GM21528 (cell line): ENCODE results near the gene EVL.

Source experiments
- ATAC-seq: cut with Tn5 transposase; IDR thresholded peaks from one replicate; pipeline ENCODE4 v1.9.1; 2021; ENCODE audit warnings: mild to moderate bottlenecking, moderate library complexity; ENCODE audit not compliant: unreplicated experiment, low FRiP score

The EVL gene

DNA sequence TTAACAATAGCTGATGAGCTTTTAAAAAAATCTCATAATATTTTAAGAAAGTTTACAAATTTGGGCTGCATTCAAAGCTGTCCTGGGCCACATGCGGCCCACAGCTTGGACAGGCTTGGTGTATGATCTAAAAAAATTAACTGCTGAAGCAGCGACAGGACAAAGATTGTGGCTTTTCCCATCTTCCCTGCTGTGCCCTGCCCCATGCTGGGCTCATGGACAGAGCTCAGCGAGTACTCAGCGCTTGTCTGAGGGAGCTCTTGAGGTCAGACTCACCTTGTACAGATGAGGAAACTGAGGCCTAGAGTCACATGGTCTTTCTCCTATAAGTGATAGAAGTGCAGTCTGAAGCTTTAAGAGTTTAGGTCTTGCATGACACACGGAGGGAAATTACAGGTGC, 15.0 kb downstream of the EVL start:
- no peak for ATAC-seq

DNA sequence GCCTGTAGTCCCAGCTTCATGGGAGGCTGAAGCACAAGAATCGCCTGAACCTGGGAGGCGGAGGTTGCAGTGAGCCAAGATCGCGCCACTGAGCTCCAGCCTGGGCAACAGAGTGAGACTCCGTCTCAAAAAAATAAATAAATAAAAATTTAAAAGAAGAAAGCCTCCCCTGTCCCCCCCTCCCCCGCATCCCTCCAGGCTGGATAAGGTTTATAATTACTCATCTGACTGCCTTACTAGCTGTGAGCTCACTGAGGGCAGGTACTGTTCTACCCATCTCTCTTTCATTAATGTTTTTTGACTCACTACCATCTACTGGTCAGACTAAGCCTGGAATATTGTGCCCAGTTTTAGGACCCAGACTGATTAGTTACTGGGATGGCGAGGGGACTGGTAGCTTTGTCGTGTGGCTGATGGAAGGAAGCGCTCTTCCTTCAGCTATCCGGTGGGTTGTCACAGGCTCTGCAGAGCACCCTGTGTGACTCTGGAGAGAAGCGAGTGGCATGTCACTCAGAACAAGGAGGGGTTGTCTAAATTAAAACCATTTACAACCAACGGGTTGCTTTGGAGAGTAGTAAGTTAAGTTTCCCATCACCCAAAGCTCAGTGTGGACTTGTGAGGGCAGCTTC, 16.9 kb downstream of the EVL start:
- no peak for ATAC-seq

DNA sequence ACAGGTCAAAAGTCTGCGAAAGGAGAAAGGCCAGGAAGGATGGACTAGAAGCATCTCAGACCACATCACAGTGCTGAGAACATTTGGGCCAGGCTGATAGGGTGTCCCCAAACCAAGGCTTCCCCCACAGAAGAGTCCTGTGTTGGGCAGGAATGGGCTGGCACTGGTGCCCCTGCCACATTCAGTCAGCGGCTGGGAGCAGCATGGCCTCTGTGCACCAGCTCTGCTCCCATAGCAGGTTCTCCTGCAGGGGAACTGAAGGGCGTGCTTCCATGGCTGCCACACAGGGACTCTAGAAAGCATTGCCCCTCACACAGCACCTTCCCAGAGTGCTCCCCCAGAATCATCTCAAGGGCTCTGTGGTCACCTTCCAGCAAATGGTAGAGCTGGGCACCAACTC, 17.5 kb downstream of the EVL start:
- ATAC-seq = no peak

DNA sequence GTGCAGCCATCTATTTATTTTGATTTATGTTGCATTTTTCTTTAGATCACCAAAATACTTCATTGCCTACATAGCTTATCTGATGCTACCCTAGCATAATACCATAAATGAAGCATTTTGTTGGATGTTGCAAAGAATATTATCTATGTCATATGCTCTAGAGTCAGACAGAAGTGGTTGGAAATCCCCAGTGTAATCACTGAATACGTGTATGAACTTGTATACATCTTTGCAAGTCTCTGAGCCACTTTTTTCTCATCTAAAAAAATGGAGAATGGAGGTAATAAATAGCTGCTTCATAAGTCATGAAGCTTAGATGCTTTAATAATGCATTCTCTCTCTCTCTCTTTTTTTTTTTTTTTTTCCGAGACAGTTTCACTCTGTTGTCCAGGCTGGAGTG, 18.5 kb downstream of the EVL start:
- ATAC-seq = no peak

DNA sequence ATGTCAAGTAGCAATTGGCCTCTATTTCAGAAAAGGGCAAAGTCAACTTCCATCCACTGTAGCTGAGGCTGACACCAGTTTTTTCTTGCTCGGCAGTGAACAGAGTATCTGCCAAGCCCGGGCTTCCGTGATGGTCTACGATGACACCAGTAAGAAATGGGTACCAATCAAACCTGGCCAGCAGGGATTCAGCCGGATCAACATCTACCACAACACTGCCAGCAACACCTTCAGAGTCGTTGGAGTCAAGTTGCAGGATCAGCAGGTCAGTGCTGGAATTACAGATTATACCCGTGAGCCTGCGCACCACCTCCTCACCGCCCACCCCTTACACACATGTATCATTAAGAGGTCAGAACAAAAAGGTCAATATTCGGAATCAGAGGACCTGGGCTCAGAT, 19.4 kb downstream of the EVL start:
- no peak for ATAC-seq

DNA sequence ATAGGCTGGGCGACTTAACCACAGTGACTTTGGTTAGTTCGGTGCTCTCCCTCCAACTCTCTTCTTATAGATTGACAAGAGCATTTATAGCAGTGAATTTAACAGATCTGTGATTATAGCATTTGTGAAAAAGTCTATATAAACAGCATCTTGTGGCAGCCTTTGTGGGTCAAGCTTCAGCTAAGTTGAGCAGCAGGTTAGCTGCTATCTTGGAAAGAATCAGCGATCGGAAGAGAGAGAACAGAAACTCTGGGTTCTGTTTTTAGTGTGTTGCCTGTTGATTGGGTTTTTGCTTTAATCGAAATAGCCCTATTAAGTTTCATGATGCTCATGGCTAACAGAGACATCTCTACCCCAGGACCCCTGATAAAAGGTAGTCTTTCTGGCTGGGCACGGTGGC, 20.2 kb downstream of the EVL start:
- ATAC-seq = no peak

DNA sequence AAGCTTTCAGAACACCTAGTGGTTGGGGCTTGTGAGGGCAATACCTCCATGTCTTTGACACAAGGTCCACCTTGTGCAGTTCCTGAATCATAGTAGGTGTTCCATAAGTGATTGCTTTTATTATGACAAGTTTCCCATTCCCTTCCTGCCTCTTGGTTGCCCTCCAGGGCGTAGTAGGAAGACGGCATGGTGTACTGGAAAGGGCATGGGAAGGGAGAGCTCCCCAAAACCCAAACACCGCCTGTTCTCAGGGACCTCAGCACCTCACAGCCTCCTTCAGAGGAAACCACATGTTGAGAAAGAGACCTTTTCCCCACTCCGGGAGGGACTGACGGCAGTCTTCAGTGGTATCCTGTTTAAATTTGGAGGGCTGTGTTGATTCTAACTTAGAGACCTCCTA, 21.1 kb downstream of the EVL start:
- no peak for ATAC-seq

DNA sequence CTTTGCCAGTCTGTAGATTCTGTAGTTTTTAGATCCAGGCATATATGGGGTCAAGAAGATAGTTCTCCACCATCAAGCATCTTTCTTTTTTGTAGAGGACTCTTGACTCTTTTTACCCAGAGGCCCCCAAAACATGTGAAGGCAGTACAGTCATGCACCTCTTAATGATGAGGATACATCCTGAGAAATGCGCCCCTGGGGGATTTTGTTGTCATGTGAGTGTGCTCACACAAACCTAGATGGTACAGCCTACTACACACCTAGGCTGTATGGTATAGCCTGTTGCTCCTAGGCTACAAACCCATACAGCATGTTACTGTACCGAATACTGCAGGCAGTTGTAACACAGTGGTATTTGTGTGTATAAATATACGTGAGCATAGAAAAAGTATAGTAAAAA, 23.0 kb downstream of the EVL start:
- ATAC-seq = no peak

DNA sequence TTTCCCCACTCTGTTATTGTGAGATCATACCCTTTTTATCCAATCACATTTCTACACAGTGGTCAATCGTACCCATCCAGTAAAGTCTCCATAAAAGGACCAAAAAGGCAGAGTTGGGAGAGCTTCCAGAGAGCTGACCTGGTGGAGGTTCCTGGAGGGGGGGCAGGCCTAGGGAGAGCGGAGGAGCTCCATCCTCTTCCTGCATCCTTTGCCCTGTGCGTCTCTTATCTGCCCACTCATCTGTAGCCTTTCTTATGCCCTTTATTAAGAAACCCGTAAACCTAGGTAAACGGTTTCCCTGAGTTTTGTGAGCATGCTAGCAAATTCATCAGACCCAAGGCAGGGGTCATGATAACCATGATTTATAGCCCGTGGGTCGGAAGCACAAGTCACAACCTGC, 26.2 kb downstream of the EVL start:
- no peak for ATAC-seq

DNA sequence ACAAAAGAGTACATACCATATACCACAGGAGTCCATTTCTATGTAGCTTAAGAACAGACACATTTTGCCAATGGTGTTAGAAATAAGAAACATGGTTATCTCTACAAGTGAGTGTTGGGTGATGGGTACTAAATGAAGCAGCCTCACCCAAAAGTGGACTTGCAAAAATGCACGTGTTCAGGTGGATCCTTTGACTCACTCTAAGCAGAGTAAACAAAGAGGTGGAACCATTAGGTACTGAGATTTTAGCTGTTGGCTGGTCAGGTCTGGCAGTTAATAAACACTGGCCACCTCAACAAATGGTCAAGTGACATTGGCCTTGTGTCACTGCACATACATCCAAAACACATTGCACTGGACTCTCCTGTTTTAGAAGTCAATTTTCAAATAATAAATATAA, 27.6 kb downstream of the EVL start:
- ATAC-seq = no peak

DNA sequence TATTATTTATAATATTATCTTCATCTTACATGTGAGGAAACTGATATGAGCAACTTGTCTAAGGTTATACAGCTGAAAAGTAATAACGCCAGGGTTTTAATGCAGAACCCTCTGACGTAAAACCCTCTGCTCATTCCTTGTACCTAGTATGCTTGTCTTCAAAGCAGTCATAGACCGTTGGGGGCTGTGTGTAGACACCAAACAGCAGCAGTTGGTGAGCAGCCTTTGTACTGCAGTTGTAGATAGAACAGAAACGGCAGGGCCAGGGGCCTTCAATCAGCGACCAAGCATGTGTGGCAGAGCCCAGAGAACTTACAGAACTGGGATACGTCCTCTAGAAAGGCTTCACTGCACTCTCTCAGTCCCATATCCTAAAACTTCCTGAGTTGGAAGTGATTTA, 28.1 kb downstream of the EVL start:
- ATAC-seq = no peak

DNA sequence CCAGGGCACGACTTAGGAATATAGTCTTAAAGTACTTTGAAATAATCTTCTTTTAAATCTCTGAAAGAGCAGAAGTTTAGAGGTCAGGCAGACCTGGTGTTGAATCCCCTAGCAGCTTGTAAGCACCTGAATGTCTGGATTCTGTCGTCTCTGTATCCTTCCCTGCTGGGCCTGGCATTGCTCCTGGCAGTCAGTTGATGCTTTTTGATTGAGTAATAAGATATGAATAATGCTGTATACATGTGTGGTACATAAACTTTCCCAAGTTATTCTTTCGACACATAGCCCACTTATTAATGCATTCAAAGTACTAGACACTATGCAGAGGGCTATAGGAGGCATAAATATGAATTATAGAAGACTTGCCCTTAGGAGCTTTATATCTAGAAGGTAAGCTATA, 31.4 kb downstream of the EVL start:
- ATAC-seq = no peak

DNA sequence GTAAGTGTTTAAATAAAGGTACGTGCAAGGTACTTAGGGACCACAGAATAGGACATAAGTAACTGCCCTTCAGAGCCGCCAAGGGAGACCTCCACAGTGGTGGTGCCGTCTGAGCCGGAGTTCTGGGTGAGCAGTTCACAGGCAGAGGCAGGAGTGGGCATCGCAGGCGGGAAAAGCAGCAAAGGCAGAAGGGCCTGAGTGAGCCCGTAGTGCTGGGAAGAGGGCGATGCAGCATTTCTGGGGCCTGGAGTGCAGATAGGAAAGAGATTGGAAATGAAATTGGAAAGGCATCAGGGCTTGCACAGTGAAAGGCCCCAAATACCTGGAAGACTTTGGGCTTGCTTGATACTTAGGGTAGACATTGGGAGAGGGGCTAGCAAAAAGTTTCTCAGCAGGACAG, 32.9 kb downstream of the EVL start:
- ATAC-seq = no peak

DNA sequence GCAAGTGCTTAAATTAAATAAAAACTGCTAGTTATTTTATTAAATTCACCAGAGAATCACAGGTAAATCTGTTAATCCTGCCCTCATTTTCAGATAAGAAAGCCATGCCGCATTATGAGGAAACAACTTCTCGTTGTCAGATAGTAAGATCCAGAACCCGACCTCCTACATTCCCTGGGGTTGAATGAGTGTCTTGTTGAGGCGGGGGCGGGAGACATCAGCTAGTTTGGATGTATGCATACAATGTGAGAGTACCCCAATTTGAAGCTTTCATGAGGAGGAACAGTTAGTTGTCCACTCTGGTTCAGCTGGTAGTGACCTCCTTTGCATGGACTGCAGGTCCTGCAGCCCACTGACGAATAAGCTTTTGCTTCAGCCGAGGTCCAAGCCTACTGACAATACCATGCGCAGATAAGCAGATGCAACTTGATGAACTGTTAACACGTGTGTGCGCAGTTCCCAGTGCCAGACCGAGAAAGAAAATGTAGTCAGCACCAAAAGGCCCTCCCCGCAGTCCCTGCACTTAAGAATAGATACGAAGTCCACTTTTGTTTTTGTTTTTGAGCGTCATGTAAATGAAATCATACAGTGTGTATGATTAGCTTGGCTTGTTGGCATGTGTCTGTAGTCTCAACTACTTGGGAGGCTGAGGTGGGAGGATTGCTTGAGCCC, 34.9 kb downstream of the EVL start:
- no peak for ATAC-seq

DNA sequence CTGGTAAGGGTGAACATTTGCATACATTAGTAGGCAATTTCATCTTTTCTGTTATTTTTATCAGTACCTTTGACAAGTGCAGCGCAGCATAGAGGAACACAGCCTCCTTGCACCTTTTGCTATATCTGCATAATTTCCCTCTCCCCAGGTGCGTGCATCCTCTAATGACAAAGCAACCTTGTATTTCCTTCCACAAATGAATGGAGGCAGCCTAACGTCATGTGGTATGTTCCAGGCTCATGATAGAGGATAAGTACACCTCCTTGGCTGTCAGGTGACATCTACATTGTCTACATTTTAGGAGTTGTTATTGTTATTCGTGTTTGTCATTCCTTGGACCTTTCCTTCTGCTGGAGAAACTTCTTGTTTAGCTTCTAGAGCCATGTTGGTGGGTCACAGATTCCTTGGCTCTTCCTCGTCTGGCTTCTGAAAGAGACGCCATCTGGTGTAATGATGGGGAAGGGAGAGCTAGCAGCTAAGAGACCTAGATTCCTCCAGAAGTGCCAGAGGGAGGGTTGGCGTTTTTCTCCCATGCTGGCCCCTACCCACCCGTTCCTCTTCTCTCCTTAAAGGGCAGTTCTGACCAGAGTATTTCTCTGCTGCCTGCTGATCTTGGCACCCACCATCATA, 37.0 kb downstream of the EVL start:
- ATAC-seq = no peak

DNA sequence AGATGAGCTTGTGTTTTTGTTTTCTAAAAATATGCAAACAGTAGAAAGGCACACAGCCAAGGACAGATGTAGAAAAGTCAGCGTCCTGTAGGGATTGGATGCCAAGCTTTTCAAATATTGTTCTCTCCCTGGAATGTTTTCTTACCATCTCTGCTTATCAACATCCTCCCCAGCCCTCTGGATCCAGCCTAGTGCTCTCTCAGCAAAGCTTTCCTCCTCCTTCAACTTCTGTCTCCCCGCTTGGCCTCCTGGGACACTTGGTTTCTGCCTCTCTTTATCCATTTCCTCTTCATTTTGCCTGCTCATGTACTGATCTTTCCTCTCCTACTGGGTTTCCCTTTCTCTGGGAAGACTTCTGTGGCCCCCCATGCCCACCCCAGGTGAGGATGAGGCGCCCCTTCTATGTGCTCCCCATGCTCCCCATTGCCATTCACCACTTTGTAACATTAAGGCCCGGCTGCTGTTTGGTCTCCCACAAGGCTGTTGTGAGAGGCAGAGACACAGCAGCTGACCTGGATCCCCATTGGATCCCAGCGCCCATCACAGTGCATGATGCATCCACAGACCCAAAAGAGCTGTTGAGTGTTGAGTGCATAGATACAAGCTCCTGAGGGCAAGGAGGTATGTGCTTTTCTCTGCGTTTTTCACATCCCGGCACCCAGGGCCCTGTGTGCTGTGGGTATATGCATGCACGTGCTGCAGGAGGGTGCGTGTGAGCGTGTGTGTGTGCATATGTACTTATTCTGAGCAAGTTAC, 38.2 kb downstream of the EVL start:
- ATAC-seq = no peak

DNA sequence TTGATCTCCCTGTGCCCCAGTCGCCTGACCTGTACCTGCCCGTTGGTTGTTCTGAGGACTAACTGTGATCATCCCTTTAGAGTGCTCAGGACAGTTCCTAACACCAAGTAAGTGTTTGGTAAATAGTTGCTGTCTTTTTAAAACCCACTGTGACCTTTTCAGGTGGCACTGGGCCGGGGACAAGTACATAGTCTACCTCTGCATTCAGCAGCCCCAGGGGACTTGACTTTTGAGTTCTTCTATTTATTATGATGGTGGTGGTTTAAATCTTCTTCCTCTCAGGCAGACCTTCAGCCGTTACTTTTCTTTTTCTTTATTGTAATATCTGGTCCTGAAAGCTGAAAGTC, 38.8 kb downstream of the EVL start:
- ATAC-seq = no peak

DNA sequence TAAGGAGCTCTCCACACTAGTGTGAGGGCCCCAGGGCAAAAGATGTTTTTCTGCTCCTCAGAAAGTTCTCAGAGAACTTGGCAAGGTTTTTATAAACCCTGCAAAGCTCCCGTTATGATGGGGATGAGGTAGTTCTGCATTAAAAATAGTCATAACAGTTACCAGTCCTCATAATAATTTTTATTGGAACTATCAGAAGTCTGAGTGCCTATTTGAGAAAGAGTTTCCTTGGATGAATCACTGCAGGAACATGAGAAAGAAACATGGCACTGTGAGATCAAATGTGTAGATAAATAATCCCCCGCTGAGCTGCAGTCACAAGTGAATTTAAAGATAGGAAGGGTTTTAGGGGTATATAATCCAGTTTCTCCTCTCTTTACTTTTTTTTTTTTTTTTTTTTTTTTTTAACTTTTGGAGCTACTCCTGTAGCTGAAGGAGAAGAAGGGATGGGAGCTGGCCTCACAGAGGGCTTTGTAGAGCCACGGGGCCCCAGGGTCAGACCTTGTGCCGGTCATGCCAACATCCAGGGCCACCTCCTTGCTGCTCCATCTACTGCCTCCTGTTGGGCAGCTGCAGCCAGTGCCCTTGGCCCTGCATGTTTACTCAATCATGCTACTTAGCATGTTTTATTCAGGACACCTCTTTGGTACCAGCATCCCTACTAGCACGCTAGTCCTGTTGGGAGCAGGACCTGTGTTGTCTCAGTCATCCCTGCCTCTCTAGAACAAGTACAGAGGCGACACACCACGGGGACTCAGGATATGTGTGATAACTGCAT, 39.5 kb downstream of the EVL start:
- ATAC-seq = no peak

DNA sequence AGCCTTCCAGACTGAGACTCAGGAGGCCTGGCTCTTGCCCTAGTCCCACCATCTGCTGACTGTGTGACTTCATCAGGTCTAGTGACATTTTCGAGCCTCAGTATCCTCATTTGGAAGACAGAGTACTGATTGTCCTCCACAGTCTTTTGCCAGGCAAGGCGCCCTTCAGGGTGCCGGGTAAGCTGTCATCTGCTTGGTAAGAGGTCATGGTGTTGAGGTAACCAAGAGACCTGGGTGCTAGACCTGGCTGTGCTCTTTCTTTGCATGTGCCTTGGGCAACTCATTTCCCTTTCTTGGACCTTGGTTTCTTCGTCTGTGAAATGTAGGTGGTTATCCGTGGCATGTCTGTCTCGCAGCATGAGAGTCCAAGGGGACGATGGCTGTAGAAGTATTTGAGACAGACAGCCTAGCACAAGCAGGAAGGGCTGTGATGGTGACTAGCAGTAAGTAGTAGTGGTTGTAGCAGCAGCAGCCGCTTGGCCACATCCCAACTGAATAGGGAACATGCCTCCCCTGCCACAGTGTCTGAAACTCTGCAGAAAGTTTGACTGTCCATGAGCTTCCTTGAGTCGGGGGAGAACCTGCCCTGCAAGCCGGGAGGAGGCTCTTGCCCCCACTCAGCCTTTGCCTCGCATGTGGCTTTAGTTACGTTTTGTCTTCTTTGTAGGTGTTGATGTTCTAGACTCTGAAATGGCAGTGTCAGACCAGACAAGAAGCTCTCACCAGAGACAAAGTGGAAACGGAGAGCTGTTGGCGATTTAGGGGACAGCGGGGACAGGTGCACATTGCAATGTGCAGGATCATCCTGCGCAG, 40.3 kb downstream of the EVL start:
- no peak for ATAC-seq
